Right ventricle myocardium inferior (tissue), 1 donor: Measurements from ENCODE around the gene TMEM100. TPM values are rescaled to one million over a fixed set of nuclear protein-coding genes. Genes with fewer than 3 reads are reported as not detected.

Source experiments
- total RNA-seq: library from RNA; stranded (reverse); fragmentation: NEBNext Ultra II Directional; extraction: Animal tissue kit (Norgen Biotek cat#: 25700); gene quantifications from one replicate; pipeline ENCODE4 v1.2.1, GENCODE V29; 2021
- donor health status: DM: no; HTN: yes; CAD: no; lungs with severe emphysema.

Gene TMEM100
- total RNA-seq, 1 donor from 2014 or later, result 17.0 TPM

Other genes with a start within 250 kb of the TMEM100 start
- gene SMIM36, start 211.4 kb downstream of the TMEM100 start, total RNA-seq, result not detected
- gene PCTP, start 28.2 kb upstream of the TMEM100 start, total RNA-seq, result 21.9 TPM